ENCODE measurements around the gene MTG2.

Gene MTG2

GRCh38 chr20:62246431-62246830 lies 63.6 kb downstream of the MTG2 start:
- no peak for DNase-seq

DNA sequence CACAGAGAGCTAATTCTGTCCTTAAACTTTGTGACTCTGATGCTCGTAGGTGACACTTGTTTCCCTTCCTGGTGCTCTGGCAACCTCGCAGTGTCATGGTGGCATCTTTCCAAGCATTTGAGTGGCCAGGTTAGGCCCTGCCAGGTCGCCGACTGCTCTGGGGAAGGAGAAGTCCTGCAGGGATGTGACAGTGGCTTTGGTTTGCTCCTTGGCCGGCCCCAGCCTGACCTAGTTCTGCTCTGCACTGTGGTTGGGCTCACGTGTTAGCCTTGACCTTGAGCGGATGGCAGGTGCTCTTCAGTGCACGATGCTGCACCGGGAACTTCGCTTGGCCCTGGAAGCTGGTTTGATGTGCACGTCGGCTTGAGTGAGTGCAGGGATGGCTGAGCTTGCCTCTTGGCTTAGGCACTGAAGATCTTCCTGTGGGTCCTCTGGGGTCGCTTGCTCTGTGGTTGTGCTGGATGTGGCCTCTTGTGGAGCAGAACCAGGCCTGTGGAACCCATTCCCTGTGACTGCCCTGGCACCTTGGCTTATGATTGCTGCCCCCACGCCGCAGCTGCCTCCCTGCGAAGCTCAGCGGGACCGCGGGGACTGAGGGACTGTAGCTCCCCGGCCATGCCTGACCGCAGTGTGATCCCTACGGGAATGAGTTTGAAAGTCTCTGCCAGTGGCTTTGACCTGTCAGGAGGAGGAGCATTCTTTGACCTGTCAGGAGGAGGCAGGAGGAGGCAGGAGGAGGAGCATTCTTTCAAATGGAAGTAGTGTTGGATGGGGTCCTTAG lies 64.2 kb downstream of the MTG2 start:
- DNase-seq: no peak

DNA sequence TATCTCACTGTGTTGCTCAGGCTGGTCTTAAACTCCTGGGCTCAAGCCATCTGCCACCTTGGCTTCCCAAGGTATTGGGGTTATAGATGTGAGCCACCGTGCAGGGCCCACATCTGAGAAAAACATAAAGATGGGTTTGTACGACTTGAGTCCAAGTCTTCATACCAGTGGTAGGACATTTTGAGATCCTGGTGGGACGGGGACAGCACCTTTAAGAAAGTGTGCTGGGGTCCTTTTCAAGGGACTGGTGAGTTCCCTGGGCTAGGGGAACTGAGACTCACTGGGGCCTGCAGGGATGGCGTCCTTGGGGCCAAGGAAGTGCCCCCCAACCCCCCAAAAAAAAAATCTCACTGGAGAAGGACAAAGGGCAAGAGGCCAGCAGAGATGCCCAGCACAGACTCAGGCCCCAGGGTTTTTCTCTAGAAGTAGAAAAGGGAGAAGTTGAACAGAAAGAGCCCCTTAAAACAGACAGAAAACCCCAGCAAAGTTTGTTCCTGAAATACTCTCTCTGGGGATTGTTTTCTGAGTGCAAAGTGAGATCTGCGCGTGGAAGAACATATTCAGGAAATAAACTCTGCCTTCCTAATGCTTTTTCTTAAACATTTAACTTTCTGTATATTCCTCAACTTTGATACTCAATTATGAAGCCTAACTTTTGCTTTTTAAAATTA lies 66.2 kb downstream of the MTG2 start:
- DNase-seq: no peak

GRCh38 chr20:62252342-62252966 lies 69.6 kb downstream of the MTG2 start:
- DNase-seq: no peak

All from nucleus accumbens (tissue), 56 donors.